ENCODE measurements around the gene SETD5. TPM values are rescaled to one million over a fixed set of nuclear protein-coding genes. Genes with fewer than 3 reads are reported as not detected.

SETD5 gene
- total and polyA plus RNA-seq, 9 donors, result 30.8 to 140 (median 97.6) TPM

GRCh38 chr3:9450991-9451390 lies 53.6 kb downstream of the SETD5 start:
- intact Hi-C loops (cut with DNase I), result no loop called here
- no peak for TF ChIP-seq CTCF (IDR thresholded peaks at IDR 0.05)
- TF ChIP-seq EP300 (IDR thresholded peaks at IDR 0.05), result no peak
- TF ChIP-seq POLR2A (IDR thresholded peaks at IDR 0.05), result no peak
- no peaks in the 10 kb centered on the region for H3K27me3 ChIP-seq
- no peaks in the 10 kb centered on the region for H3K9me3 ChIP-seq
- H3K4me1 ChIP-seq (ENCODE audit: insufficient read depth), result no peaks in the 10 kb centered on the region
- H3K27ac ChIP-seq, result no peak overlapping the region
- no peaks in the 10 kb centered on the region for H3K36me3 ChIP-seq
- no peak overlapping the region for H3K4me3 ChIP-seq
- no peak for DNase-seq
- WGBS, 3 donors, result 93 to 94% (median 94%) methylated on average over 2 of the region's 2 CpGs

- Histone ChIP-seq H3K27ac (no peak overlapping the region), H3K4me1 (ENCODE audit: insufficient read depth) (no peaks in the 10 kb centered on the region), H3K27me3 (no peaks in the 10 kb centered on the region), H3K4me3 (no peak overlapping the region), H3K9me3 (no peaks in the 10 kb centered on the region), H3K36me3 (no peaks in the 10 kb centered on the region)
- TF ChIP-seq POLR2A (IDR thresholded peaks at IDR 0.05) (no peak), CTCF (IDR thresholded peaks at IDR 0.05) (no peak), EP300 (IDR thresholded peaks at IDR 0.05) (no peak)
- 59 to 73% (median 67%) methylated on average over 2 of the region's 2 CpGs for WGBS, 3 donors
- intact Hi-C loops (cut with DNase I), result no loop called here
- DNase-seq, result no peak
These were observed 55.0 kb downstream of the SETD5 start for GRCh38 chr3:9452417-9452816.

- intact Hi-C loops (cut with DNase I), result no loop called here
- Histone ChIP-seq H3K36me3 (no peaks in the 10 kb centered on the region), H3K27ac (no peak overlapping the region)
These were observed 58.2 kb downstream of the SETD5 start for GRCh38 chr3:9455596-9456131.

GRCh38 chr3:9467451-9467850 lies 70.0 kb downstream of the SETD5 start:
- H3K36me3 ChIP-seq, result no peaks in the 10 kb centered on the region
- WGBS, 3 donors, result 89 to 92% (median 91%) methylated on average over 3 of the region's 3 CpGs
- DNase-seq, result no peak
- no peaks in the 10 kb centered on the region for H3K27me3 ChIP-seq
- intact Hi-C loops (cut with DNase I), result no loop called here
- H3K9me3 ChIP-seq, result no peaks in the 10 kb centered on the region
- H3K27ac ChIP-seq, result no peak overlapping the region
- TF ChIP-seq CTCF (IDR thresholded peaks at IDR 0.05) (no peak), POLR2A (IDR thresholded peaks at IDR 0.05) (no peak), EP300 (IDR thresholded peaks at IDR 0.05) (no peak)
- H3K4me1 ChIP-seq (ENCODE audit: insufficient read depth), result no peaks in the 10 kb centered on the region
- no peak overlapping the region for H3K4me3 ChIP-seq

More at GRCh38 chr3:9455596-9456131, 58.2 kb downstream of the SETD5 start:
- no peak for DNase-seq
- Histone ChIP-seq H3K9me3 (no peaks in the 10 kb centered on the region), H3K4me1 (ENCODE audit: insufficient read depth) (no peaks in the 10 kb centered on the region), H3K4me3 (no peak overlapping the region), H3K27me3 (no peaks in the 10 kb centered on the region)
- 98 to 100% (median 98%) methylated on average over 1 of the region's 1 CpG for WGBS, 3 donors
- TF ChIP-seq CTCF (IDR thresholded peaks at IDR 0.05) (no peak), POLR2A (IDR thresholded peaks at IDR 0.05) (no peak), EP300 (IDR thresholded peaks at IDR 0.05) (no peak)
